Skin epidermis (tissue), 12 donors: Measurements from ENCODE around the gene SMIM24.

Experiments
- H3K27ac ChIP-seq, 21 experiments: fragments of 200-600 bp; sonication (generic) in 11 of 21; one replicate each; pipeline ENCODE4 v1.5.0; 2020; ENCODE audit warnings: mild to moderate bottlenecking in 3 of 21, inconsistent platforms in 2 of 21, moderate library complexity in 2 of 21
- H3K4me3 ChIP-seq, 7 experiments: fragments of 200-600 bp; sonication (generic) in 2 of 7; one replicate each; pipeline ENCODE4 v1.5.0; 2020; ENCODE audit warnings: inconsistent platforms in 2 of 7, mild to moderate bottlenecking in 2 of 7, moderate library complexity in 1 of 7

The SMIM24 gene

GRCh38 chr19:3501780-3502179 is 21.5 kb upstream of the SMIM24 start:
- Histone ChIP-seq H3K27ac (no peak overlapping the region), H3K4me3 (no peak overlapping the region)

GRCh38 chr19:3500429-3501101 is 20.2 kb upstream of the SMIM24 start, which contains the start of gene DOHH:
Gene DOHH (minus strand): TSS chr19:3500674. CDS start chr19:3496814, 3,860 bp downstream.
- H3K27ac ChIP-seq, result peak within 1 kb of the TSS; percentile 88 to 100 (median 98)
- H3K4me3 ChIP-seq, result peak within 1 kb of the TSS; percentile 77 to 99 (median 89)

GRCh38 chr19:3499738-3500428 is 19.6 kb upstream of the SMIM24 start:
- Histone ChIP-seq H3K4me3 (peak overlapping the region; percentile 77 to 99 (median 89)), H3K27ac (peak overlapping the region; percentile 88 to 100 (median 98))

GRCh38 chr19:3497757-3498520 is 17.6 kb upstream of the SMIM24 start:
- H3K4me3 ChIP-seq, result no peak overlapping the region
- no peak overlapping the region for H3K27ac ChIP-seq

GRCh38 chr19:3496392-3497273 is 16.3 kb upstream of the SMIM24 start:
- H3K27ac ChIP-seq, result no peak overlapping the region
- H3K4me3 ChIP-seq, result no peak overlapping the region

- no peak overlapping the region for H3K27ac ChIP-seq
Measured at GRCh38 chr19:3494559-3494958, 14.2 kb upstream of the SMIM24 start.

GRCh38 chr19:3494051-3494450 is 13.7 kb upstream of the SMIM24 start:
- H3K4me3 ChIP-seq, result no peak overlapping the region
- no peak overlapping the region for H3K27ac ChIP-seq

More at GRCh38 chr19:3494559-3494958, 14.2 kb upstream of the SMIM24 start:
- no peak overlapping the region for H3K4me3 ChIP-seq

- H3K27ac ChIP-seq, result no peak overlapping the region
- H3K4me3 ChIP-seq, result no peak overlapping the region
Measured at GRCh38 chr19:3493651-3494050, 13.3 kb upstream of the SMIM24 start.

GRCh38 chr19:3492919-3493318 is 12.6 kb upstream of the SMIM24 start:
- Histone ChIP-seq H3K4me3 (no peak overlapping the region), H3K27ac (no peak overlapping the region)

- no peak overlapping the region for H3K27ac ChIP-seq
- H3K4me3 ChIP-seq, result no peak overlapping the region
Measured at GRCh38 chr19:3492131-3492839, 12.0 kb upstream of the SMIM24 start.

- no peak overlapping the region for H3K27ac ChIP-seq
- H3K4me3 ChIP-seq, result no peak overlapping the region
Measured at GRCh38 chr19:3491396-3492119, 11.2 kb upstream of the SMIM24 start.

- H3K4me3 ChIP-seq, result no peak within 1 kb of the TSS
Measured at GRCh38 chr19:3483226-3483628, 2.9 kb upstream of the SMIM24 start, which contains the start of gene SMIM44. Gene SMIM44 (minus strand): TSS chr19:3483441. CDS start chr19:3483403, 38 bp downstream.

GRCh38 chr19:3482507-3483225 is 2.3 kb upstream of the SMIM24 start:
- Histone ChIP-seq H3K4me3 (no peak overlapping the region), H3K27ac (no peak overlapping the region)

More at GRCh38 chr19:3483226-3483628, 2.9 kb upstream of the SMIM24 start, which contains the start of gene SMIM44:
- no peak within 1 kb of the TSS for H3K27ac ChIP-seq

GRCh38 chr19:3481241-3482090 is 1.1 kb upstream of the SMIM24 start:
- no peak overlapping the region for H3K4me3 ChIP-seq
- no peak overlapping the region for H3K27ac ChIP-seq

- no peak overlapping the region for H3K4me3 ChIP-seq
- no peak overlapping the region for H3K27ac ChIP-seq
Measured at GRCh38 chr19:3479834-3480215, 500 bp downstream of the SMIM24 start.

GRCh38 chr19:3479177-3479833 is 1.0 kb downstream of the SMIM24 start:
- Histone ChIP-seq H3K4me3 (no peak overlapping the region), H3K27ac (no peak overlapping the region)
